Globus pallidus (tissue), 1 donor: ENCODE data around the gene ZNF292.
"Not testable (repeated sequence)": the region's sequence is repeated elsewhere in the genome, so short reads cannot be mapped to it uniquely, and the experiment has no call there.

ENCODE experiments used
- DNase-seq: peaks from one replicate; pipeline ENCODE4 v3.0.0-alpha.2; 2015; ENCODE audit warnings: low spot score

Gene ZNF292

DNA sequence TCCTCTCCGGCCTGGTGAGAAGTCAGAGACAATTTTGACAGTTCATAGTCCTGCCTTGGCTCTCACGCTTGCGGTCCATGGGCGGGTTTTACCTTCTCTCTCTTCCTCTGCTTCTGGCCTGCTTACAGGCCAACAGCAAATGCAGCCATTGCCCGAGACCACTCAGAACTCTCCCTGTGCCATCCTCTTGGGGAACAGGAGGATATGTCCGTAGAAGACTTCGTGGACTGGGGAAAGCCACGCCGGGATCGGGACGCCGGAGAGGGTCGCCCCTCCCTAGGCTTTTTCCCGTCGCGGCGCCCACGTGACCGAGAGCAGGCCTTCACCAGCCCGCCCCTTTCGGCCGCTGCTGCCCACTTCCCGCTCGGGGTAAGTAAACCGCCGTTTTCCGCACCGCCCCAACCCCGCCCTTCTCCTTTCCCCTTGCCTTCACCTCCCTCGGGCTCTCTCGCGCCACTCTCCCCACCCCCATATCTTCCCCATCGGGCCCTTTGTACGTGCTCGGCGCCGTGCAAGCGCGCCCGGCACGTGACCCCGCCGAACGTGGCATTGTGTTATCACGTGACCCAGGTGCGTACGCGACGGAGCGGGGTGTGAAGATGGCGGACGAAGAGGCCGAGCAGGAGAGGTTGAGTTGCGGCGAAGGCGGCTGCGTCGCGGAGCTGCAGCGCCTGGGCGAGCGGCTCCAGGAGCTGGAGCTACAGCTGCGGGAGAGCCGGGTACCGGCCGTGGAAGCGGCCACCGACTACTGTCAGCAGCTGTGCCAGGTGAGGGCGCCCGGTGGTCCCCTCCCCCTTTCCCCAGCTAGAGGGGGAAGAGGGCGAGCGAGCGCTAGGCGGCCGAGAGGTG lies at the start of gene ZNF292:
Gene ZNF292, plus strand, starts transcription at position 573 of the 849 bp plus-strand sequence. Its CDS starts 27 bp downstream, at position 600.
- DNase-seq: peak; percentile 90

DNA sequence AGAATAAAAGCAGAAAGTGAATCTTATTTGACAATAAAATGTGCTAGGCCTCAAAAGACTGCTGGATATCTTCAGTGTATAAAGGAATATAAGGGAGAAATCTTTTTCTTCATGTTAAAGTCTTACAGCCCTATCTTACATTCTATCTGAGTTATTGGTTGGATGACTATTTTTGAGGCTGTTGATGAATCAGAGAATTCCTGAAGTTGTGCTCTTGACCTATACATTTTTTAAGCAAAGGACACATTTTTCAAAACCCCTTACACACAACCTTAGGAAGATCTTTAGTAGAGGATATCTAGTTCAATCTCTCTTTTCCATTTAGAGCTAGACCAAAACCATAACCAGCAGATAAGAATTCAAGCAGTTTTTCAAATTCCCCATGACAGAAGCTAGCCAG lies 49.5 kb upstream of the ZNF292 start:
- DNase-seq: no peak

DNA sequence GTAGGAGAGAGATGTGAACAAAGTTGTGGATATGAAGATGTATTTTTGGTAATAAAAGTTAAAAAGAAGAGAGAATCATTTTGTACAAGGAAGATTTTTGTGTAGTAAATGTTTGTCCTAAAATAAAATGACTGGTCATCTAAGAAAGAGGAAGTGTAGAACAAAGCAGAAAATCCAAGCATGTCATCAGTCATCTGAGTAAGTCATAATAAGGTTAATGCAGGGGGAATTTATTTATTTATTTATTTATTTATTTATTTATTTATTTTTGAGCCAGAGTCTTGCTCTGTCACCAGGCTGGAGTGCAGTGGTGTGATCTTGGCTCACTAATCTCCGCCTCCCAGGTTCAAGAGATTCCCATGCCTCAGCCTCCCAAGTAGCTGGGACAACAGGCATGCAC lies 44.7 kb upstream of the ZNF292 start:
- no peak for DNase-seq

DNA sequence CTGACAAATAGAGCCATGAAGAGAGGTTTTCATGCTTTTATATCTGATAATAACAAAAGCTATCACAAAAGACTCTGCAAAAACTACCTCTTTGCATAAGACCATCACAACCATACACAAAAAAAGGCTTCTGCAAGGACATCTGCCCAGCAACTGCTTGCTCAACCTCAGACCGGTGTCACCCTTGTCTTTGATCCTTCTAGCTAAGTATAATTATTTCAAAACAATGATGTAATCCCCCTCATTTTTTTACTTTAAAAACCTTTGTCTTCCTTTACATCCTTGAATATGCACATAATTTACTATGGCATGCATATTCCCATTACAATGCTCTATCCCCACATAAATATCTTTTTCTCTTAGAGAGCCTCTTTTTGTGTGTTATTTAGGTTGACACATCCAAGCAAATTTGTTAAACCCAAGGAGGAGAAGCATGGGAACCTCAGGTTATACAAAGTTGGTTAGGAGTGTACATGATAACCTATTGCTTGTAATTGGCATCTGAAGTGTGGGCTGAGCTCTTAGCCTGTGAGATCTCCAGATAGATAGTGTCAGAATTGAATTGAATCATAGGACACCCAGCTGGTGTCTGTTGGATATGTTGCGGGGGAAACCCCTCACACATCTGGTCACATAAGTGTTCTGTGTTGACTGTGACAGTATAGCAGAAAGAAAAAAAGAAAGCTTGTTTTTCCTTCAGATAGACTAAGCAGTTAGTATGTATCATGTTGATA lies 39.8 kb upstream of the ZNF292 start:
- no peak for DNase-seq

DNA sequence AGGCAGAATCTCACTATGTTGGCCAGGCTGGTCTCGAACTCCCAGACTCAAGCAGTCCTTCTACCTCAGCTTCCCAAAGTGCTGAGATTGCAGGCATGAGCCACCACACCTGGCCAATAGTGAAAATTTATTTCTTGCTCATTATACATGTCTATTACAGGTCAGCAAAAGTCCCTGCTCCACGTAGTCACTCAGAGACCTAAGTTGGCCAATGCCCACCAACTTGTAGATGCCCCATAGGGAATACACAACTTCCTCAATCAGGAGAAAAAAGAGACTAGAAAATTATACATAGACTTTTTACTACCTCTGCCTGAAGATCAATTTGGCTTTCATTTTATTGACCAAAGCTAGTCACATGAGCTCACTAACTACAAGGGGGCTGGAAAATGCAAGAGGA lies 38.4 kb upstream of the ZNF292 start:
- no peak for DNase-seq

DNA sequence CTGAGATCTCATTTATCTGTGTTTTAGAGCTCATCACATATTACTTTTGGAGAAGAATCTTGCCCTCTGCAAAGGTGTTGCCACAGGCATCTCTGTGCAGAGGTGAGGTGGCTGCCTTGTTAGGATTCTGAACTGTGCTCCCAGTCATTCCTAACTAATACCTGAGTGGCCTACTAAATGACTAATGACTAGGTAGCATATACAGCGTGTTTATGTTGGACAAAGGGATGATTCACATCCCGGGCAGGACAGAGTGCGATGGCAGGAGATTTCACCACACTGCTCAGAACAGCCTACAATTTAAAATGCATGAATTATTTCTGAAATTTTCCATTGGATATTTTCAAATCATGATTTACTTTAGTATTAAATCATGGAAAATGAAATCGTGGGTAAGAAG lies 37.3 kb upstream of the ZNF292 start:
- DNase-seq: no peak

DNA sequence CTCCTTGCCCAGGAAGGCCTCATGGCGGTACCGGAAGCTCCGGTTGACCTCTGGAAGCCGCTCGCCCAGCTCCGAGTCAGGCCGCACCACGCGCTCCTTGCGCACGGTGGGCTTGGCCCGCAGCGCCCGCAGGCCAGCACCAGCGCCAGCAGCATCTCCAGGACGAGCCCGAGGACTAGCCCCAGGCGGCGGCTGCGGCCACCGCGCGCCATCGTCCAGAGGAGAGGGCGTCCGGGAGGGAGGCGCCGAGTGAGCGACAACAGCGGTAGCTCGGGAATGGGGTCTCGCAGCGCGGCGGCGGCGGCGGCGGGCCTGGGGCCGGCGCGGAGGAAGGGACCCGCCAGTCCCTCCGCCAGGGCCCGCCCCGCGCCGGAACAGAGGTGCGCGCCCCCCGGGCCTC lies 32.9 kb upstream of the ZNF292 start:
- no peak for DNase-seq

DNA sequence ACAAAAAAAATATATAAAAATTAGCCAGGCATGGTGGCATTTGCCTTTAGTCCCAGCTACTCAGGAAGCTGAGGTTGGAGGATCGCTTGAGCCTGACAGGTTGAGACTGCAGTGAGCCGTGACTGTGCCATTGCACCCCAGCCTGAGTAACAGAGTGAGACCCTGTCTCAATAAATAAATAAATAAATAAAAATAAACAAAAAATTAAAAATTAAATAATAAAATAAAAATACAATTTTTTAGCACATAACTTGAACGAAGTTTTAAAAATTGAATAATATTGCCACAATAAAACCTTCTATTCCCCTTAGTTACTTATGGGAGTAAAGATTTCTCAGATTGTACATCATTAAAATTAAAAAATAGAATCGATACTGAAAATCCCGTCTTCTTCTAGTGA lies 31.3 kb upstream of the ZNF292 start:
- no peak for DNase-seq

DNA sequence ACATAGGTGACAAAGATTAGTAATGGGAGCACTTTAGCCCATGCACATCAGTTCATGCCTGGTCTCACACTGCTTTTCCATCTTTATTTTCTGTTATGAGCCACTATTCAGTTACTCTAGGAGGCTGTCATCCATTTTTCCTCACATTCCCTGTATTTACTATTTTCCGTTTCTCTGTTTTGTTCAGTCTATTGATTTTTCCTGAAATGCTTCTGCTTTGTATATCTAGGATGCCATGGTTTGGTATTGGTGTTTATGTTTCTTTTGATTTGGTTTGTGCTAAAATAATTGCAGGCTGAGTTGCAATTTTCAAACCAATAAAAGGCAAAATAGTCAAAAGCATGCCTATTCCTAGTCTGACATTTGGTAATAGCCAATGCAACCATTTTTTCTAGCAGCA lies 28.9 kb upstream of the ZNF292 start:
- no peak for DNase-seq

DNA sequence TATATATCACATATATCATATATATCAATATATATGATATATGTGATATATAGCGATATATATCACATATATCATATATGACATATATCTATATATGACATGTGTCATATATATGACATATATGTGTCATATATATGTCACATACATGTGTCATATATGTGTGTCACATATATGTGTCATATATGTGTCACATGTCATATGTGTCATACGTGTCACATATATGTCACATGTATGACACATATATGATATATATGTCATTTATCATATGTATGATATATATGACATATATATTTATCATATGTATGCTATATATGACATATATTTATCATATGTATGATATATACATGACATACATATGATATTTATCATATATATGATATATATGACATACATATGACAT lies 27.6 kb upstream of the ZNF292 start:
- no peak for DNase-seq

DNA sequence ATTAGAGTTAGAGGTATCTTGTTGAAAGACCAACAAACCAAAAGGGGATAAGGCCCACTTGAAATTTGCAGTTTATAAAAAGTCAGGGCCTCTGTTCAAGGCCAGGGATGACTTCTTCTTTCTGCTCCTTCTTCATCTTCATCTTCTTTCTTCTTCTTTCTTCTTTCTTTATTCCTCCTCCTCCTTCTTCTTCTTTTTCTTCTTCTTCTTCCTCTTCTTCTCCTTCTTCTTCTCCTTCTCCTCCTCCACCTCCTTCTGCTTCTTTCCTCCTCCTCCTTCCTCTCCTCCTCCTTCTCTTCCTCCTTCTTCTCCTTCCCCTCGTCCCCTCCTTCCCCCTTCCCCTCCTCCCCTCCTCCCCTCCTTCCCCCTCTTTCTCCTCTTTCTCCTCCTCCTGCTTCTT lies 18.4 kb upstream of the ZNF292 start:
- DNase-seq: no peak

DNA sequence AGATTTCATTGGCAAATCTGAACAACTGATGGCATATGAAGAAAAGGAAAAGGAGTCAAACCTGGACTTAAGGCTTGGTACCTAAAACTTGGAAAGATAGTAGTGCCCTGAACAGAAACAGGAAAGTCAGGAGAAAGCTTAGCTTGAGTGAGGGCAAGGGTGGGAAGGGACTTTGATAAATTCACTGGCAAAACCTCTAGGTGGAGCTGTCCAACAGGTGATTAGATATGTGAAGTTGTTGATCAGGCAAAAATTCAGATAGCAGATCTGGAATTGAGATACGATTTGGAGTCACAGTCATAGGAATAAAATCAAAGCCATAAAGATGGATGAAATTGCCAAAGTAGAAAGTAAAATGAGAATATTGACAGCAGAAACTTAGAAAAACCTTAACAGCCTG lies 16.1 kb upstream of the ZNF292 start:
- peak; percentile 66 for DNase-seq

DNA sequence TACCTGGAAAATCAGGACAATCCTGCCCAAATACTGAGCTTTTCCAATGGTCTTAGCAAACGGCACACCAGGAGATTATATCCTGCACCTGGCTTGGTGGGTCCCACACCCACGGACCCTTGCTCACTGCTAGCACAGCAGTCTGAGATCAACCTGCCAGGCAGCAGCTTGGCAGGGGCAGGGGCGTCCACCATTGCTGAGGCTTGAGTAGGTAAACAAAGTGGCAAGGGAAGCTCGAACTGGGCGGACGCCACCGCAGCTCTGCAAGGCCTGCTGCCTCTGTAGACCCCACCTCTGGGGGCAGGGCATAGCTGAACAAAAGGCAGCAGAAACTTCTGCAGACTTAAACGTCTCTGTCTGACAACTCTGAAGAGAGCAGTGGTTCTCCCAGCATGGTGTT lies 15.4 kb upstream of the ZNF292 start:
- DNase-seq: not testable (repeated sequence)

DNA sequence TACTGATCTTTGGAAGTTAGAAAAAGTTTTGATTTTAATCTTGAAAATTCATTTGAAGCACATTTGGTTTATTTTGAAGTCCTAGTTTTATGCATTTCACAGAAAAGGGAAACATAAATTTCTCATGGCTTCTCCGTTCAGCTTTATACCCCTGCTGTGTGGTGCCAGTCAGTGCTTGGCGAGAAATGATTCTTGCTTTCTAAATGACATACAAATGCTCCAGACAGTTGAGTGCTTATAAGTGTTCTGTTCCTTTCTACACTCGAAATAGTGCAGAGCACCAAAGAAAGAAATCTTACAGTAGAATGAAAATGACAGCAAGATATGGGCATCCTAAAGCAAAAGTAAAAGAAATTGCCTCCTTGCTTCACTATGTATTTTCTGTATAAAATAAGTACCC lies 9.0 kb upstream of the ZNF292 start:
- no peak for DNase-seq

DNA sequence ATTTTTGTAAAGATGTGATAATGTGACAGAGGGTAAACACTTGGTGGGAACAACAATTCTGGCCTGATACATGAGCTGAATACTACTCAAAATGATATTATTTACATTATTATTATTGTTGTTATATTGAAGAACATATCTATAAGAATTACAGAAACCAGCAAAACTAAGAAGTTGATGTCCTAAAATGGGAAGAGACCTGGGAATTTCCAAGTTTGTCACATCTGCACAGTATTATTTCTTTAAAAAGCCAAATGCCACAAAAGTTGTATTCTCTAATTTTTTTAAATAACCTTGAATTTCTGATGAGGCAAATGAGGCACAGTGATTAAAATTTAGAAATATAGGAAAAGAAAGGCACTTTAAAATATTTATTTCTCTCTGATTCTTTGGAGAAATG lies 5.0 kb upstream of the ZNF292 start:
- DNase-seq: no peak

DNA sequence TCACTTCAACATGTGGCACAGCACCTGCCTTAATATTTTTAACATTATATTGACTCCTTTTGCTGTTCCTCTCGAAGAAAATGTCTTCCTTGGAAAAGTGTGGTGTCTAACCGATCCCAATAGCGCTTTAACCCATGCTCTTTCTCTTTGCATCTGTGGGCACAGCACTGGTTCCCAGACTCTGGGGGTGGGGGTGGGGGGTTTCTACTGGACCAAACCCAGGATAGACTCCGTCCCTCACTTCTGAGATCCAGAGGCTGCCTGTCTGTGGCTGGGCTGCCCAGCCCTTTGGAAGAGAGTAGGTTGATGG lies 3.9 kb upstream of the ZNF292 start:
- no peak for DNase-seq

DNA sequence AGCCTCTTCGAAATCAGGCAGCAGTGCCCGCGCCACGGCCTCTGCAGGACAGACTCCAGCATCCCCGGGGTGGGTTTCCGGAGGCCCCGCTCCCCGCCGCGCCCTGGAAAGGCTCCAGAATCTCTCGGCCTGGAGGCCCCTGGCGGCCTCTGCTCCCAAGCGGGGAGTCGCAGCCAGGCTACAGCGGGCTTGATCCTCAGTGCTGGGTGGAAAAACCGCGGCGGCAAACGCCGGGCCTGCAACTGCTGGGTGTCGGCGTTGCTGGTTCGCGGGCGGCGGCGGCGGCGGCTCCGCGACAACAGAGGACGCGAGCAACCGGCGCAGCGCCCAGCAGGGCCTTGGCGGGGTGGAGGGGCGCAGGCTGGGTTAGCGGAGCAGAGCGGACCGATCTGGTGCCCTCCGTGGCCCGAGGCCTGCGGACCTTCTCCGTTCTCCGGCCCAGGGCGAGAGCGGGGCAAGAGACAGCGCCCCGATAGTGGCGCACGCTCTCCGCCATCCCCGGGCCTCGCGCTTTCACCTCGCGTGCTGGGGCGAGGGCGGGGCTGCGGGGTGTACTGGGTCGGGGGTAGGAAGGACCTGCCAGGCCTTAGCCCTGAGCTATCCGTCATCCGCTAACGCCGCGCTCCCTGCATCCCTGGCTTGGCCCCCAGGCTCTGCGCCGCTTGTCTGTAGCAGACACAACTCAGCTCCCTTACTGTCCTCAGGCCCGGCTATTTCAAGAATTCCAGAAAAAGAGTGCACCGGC lies 3.4 kb upstream of the ZNF292 start:
- DNase-seq: peak; percentile 71

DNA sequence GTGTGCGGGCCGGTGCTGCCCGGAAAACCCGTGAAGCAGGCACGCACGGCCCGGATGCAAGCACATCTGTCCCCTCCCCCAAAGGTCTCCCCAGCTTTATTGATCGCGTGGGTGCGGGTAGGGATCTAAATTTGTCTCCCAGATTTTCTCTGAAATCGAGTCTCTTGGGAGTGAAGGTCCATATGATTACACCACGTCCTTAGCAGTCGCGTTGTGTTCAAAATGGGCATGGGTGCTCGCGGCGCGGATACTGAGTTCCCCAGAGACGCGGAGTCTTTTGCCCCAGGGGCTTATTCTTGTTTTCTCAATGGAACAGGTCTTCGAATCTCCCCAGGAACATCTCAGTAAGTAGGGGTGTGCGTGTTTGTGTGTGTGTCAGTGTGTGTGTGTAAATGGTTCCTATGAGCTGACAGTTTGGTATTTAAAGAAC lies 2.8 kb upstream of the ZNF292 start:
- no peak for DNase-seq

DNA sequence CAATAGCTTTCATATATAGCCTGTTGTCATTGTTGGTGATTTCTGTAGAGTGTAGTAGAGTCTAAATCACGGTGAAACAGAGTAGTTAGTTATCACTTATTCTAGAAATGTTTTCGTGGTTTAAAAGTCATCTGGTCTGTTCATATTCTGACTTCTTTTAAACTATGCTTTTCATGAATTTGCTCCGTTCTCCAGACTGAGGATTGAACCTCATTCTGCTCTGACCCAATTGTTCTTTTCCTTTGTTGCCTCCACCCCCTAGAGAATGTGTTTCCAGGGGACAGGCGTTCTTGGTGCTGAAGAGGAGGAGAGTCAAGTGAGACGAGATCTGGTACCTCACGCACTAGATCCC lies 748 bp upstream of the ZNF292 start:
- no peak for DNase-seq

DNA sequence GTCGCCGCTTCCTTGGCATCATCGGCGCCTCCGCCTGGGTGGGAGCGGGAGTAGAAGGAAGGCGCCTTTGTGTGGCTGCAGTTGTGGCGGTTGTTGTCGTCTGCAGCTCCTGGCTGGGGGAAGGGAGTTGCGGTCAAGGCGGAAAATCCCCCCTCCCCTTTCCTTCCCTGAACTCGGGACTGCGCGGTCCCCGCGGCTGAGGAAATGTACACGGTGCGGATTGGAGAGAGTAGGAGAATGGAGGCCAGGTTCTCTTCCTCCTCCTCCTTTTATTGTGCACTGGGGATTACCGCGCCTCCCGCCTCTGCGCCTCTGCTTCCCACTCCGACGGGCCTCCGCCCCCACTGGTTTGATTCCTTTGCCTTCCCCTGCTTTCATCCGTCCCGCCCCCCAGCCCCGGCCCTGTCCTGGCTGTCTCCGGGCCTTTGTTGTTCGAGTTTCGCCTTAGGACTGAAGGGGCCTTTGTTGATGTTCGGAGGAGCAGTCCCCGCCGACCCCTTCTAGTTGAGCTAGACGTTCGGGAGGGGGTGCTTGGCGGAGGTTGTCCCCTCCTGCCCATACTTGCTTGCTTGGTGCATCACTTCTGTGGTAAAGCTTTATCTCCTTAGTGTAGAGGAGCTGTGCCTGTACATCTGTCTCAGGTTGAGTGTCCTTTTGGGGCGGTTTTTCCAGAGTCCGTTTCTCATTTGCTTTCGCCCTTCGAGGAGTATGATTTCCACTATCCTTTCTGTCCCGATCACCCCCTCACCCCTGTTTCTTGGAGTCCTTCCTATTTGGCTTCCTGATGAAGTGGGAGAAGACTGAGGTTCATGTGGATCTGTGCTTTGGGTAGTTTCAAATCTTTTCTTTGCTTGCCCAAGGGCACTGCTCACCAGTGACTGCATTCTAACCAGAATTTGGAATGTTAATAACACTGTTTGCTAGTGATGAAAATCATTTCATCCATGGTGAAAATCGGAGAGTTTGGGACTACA lies 764 bp downstream of the ZNF292 start:
- peak; percentile 56 for DNase-seq

DNA sequence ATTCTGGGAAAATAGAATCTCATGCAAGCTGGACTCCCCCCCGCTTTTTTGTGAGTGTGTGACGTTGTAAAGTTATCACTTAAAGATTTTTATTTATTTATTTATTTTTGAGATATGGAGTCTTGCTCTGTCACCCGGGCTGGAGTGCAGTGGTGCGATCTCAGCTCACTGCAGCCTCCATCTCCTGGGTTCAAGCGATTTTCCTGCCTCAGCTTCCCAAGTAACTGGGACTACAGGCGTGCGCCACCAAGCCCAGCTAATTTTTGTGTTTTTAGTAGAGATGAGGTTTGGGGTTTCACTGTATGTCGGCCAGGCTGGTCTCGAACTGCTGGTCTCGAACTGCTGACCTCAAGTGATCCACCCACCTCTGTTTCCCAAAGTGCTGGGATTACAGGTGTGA lies 2.2 kb downstream of the ZNF292 start:
- DNase-seq: not testable (repeated sequence)

DNA sequence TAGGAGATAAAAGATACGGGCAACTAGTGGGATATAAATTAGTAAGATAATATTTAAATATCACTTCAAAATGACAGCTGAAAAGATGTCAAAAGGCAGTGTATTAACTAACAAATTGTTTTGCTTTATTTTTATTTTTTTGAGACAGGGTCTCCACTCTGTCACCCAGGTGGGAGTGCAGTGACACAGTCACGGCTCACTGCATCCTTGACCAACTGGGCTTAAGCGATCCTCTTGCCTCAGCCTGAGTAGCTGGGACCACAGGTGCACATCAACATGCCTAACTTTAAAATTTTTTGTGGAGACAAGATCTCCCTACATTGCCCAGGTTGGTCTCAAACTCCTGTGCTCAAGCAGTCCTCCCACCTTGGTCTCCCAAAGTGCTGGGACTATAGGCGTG lies 5.9 kb downstream of the ZNF292 start:
- DNase-seq: no peak
